ENCODE measurements around the gene PRR32.
"Not testable (repeated sequence)": the region's sequence is repeated elsewhere in the genome, so short reads cannot be mapped to it uniquely, and the experiment has no call there.

PRR32 gene, protein sequence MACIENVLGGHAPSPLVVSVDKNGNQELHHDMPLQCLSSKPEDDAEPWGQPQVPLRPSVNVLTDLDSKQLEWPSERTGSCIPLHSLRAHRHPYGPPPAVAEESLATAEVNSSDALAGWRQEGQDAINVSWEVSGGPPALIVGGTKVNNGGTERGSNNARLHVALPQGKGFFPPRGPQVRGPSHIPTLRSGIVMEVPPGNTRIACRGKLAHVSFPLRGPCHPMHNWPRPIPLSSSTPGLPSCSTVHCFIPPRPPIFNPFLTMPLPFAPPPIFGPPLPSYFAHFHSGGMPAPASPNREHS

DNA sequence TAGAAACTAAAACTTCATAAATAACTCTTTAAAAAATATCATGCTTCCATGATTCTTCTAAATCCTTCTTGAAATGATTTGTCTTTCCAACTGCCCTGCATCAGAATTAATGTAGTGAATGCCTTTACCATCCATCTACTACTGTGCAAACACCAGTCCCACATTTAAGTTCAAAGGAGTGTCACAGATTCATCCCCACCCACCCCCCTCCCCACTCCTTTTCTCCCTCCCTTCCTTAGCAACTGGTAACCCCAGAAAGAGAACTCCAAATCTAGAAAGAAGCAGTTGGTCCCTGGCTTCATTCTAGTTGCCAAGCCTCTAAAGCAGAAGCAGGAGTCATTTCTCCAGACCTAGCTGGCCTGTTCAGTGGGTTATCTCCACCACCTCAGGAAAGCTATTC is at the start of gene PRR32:
TSS of gene PRR32 (plus strand) at position 301 of the 400 bp plus-strand sequence. CDS start 115 bp downstream, outside the sequence.
- DNase-seq: no peak

DNA sequence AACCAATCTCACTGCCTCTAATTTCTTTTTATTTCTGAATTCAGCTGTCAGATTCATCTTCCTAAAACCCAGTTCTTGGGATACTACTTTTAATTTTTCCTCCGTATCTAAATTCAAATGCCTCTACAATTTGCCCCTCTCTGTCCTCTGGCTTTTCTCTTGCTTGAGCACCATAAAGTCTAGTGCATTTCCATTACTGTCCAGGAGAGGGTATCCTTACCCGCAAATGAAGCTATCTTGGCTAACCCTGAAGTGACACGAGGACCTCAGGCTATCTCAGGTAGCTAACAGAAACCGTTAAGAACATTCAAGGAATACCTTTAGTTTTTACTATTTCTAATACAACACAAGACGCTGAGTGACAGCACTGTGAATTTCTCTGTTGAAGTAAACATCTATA is 49.4 kb upstream of the PRR32 start:
- peak; percentile 57 for DNase-seq

DNA sequence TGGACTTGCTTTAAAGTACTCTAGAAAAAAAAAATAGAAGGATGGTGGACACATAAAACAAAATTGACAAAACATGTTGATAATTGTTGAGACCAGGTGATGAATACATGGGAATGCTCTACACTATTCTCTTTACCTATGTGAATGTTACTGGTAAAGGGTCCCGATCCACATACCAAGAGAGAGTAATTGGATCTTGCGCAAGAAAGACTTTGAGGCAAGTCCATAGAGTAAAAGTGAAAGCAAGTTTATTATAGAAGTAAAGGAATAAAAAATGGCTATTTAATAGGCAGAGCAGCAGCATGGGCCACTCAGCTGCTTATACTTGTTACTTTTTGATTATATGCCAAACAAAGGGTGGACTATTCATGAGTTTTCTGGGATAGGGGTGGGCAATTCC is 34.0 kb upstream of the PRR32 start:
- DNase-seq: no peak

DNA sequence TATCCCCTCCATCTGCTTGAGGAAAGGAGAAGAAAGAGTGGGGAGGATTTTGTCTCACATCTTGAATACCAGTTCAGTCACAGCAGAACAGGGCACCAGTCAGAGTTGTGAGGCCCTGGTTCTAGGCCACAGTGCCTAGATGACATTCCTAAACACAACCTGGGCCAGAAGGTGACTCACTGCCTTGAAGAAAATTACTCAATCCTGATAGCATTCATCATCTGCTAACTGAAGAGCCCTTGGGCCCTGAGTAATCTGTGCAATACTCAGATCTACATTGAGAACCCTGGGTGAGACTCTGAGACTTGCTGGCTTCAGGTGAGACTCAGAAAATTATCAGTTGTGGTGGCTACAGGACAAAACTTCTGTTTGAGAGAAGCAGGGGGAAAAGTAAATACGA is 20.5 kb upstream of the PRR32 start:
- no peak for DNase-seq

DNA sequence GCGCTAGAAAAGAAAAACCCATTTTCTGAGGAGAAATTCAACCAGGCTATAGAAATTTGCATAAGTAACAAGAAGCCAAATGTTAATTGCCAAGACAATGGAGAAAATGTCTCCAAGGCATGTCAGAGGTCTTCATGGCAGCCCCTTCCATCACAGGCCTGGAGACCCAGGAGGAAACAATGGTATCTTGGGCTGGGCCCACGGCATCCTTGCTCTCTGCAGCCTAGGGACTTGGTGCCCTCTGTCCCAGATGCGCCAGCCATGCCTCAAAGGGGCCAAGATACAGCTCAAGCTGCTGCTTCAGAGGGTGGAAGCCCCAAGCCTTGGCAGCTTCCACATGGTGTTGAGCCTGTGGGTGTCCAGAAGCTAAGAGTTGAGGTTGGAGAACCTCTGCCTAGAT is 12.7 kb upstream of the PRR32 start:
- not testable (repeated sequence) for DNase-seq

DNA sequence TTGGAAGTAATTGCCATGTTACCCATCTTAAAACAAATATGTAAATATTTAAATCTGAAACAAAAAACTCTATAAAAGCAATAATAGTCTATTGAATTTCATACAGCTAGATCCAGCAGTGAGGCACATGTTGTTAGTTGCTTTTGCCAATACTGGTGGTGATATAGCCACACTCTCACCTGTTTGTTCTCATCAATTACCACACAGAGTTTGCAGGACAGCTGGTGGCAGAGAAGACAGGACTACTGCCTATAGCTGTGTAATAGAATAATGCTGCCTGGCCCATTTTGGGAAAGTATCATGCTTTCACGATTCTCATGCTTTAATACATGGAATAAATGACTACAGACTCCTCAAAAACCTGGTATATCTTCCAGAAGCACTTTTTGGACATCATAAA is 3.7 kb upstream of the PRR32 start:
- no peak for DNase-seq

DNA sequence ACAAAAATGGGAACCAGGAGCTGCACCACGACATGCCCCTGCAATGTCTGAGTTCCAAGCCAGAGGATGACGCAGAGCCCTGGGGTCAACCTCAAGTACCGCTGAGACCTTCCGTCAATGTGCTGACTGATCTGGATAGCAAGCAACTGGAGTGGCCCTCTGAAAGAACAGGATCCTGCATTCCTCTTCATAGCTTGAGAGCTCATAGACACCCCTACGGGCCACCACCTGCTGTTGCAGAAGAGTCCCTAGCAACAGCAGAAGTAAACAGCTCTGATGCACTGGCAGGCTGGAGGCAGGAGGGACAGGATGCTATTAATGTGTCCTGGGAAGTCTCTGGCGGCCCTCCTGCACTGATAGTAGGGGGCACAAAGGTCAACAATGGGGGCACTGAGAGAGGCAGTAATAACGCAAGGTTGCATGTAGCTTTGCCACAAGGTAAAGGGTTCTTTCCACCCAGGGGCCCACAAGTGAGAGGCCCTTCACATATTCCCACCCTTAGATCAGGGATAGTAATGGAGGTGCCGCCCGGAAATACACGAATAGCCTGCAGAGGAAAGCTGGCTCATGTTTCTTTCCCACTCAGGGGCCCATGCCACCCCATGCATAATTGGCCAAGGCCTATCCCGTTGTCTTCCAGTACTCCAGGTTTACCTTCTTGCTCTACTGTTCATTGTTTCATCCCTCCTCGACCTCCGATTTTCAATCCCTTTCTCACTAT is 1.3 kb downstream of the PRR32 start:
- DNase-seq: no peak

DNA sequence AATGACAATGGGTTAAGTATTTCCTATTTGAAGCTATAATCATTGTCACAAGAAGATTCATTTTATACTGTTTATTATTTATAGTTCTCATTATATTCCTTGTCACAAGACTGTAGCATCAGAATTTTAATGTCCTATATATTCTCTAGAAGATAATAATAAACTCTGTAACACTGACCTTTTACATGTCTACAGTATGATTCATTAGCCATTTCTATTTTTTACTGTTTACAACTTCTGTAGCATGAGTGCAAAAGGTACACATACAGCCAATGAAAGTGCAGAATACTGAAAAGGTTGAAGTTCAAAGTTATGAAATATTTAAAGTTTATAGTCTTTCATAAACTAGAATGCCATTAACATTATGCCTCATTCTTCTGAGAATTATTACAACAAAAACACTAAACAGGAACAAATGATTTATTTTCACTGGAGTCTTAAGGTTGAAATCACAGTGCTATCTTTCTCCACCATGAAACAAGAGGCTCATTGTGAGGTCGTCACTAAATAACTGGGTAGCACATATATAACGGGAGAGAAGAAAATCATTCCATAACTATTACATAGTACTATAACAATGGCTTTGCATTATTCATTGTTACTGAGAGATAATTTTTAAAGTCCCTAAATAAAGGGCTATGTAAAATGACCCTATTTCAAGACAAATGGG is 4.9 kb downstream of the PRR32 start:
- no peak for DNase-seq

DNA sequence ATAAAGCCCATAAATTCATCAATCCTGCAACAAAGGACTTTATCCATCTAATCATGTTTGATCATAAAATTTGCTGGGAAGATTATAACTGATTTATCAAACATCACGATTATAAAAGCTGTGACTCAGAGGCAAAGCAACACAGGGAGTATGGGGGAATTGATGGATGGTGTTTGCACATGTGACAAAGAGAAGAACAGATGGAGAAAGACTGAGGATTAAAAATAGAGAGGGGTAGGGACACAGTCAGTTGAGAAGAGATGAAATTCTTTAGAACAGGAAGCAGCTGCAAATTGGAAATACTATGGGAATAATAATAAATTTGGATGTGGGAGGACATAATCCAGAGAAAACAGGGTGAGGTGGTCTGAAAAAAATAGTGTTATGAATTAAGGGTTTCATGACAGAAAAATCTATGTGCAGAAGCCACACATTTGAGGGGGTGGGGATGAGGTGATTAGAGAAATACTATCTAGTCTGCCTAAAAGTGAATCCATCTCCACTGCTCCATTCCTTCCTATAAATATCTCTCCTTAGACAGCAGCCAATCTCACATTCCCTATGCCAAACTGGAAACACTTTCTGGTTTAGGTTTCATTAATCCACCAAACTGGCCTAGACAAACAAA is 6.2 kb downstream of the PRR32 start:
- DNase-seq: peak; percentile 80

DNA sequence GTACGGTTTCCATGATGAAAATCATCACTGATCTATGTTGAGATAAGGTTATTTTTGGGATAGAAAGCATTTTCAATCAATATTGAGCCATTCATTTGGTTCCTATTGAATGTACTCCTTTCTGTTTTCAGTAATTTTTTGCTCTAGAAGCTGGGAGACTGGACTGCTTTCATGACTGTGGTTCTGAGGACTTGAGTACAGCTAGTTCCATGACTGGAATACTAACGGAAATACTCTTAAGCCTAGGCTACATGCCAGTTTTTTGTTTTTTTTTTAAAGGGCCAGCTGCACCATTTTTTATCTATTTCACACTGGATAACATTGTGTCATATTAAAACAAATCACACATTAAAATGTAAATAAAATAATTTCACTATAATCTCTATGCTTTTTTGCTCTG is 16.7 kb downstream of the PRR32 start:
- no peak for DNase-seq

DNA sequence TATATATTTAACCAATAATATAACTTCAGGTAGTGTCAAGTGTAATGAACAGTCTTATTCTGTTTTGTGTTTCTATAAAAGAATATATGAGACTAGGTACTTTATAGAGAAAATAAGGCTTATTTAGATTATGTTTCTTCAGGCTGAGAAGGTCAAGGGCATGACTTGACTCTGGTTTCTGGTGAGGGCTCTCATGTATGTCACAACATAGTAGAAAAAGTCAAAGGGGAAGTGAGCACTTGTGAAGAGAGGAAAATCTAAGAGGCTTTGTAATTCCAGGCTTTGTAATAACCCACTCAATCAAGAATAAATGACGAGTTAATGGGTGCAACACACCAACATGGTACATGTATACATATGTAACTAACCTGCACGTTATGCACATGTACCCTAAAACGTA is 27.6 kb downstream of the PRR32 start:
- no peak for DNase-seq

DNA sequence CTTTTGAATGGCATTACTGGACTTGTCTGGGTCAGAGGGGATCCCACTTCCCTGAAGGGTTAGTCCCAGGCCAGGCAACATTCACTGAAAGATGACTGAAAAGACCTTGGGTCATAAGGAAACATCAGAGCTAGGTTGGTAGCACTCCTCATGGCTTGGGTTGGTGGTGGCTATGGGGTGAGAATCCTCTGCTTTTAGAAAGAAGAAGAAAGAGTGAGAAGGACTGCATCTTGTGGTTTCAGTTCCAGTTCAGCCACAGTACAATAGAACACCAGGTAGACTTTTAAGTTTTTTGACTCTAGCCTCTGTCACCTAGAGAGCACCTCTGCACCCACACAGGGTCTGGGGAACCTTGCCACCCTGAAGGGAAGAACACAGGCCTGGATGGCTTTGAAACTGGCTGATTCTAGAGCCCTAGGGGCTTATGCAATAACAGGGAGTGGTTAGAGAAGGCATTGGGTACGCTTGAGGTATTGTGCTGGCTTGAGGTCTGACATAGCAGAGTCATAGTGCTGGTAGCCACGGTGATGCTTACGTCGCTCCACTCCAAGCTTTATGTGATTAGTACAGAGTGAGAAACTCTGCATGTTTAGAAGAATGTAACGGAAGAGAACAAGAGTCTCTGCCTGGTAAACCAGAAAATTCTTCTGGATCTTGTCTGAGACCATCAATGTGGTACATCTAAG is 36.5 kb downstream of the PRR32 start:
- no peak for DNase-seq

All from NCI-H1694 treated with DMSO at 0.1 percent for 48 hours (cell line).